IMR-90 (cell line): ENCODE measurements around the gene TLCD2. TPM values are rescaled to one million over a fixed set of nuclear protein-coding genes. Genes with fewer than 3 reads are reported as not detected.

Experiments used
- ATAC-seq: fragments of 200-7000 bp; cut with Tn5 transposase; 2 replicates; pipeline ENCODE4 v1.9.1; 2020; ENCODE audit warnings: low read depth, mild to moderate bottlenecking, moderate library complexity
- BruUV-seq: library from RNA; stranded (reverse); fragments of 400-500 nt; replicated peaks from 2 replicates; lab custom pipeline; 2021; lab: Mats Ljungman, UMichigan
- CTCF ChIA-PET: fragments of 300-600 bp; formaldehyde crosslinking; extraction: SDS; loops from one replicate; lab custom pipeline; 2021; ENCODE audit warnings: antibody characterized with exemption; lab: Yijun Ruan, JAX
- POLR2A ChIA-PET: fragments of 300-600 bp; sonication (Branson Sonifier 250); formaldehyde crosslinking; loops from one replicate; lab custom pipeline; 2022; ENCODE audit warnings: antibody characterized with exemption; ENCODE audit not compliant: unreplicated experiment; lab: Charles Lee
- DNase-seq: peaks from one replicate; pipeline ENCODE4 v3.0.0; 2013
- H2AFZ ChIP-seq: replicated peaks from 2 replicates; pipeline ENCODE3; 2013; ENCODE audit warnings: low read length, mild to moderate bottlenecking; ENCODE audit not compliant: poor library complexity
- H2AK5ac ChIP-seq: 2 replicates; pipeline ENCODE4 v1.6.1; 2013; ENCODE audit warnings: low read depth, low read length, inconsistent platforms
- H2AK9ac ChIP-seq: replicated peaks from 2 replicates; pipeline ENCODE3; 2013; ENCODE audit warnings: mild to moderate bottlenecking, low read depth, low read length, moderate library complexity; ENCODE audit not compliant: poor library complexity
- H2BK120ac ChIP-seq: 2 replicates; pipeline ENCODE4 v1.6.1; 2013; ENCODE audit warnings: low read depth, low read length, inconsistent platforms
- H2BK15ac ChIP-seq: 3 replicates; pipeline ENCODE4 v1.6.1; 2013; ENCODE audit warnings: low read depth, low read length, inconsistent platforms
- H2BK20ac ChIP-seq: 2 replicates; pipeline ENCODE4 v1.6.1; 2013; ENCODE audit warnings: low read depth, mild to moderate bottlenecking, inconsistent platforms, low read length, moderate library complexity
- H2BK5ac ChIP-seq: 2 replicates; pipeline ENCODE4 v1.6.1; 2013; ENCODE audit warnings: mild to moderate bottlenecking, low read depth, low read length, inconsistent platforms; ENCODE audit not compliant: poor library complexity, severe bottlenecking
- H3K14ac ChIP-seq: replicated peaks from 2 replicates; pipeline ENCODE4 v1.6.1; 2013; ENCODE audit warnings: low read depth, low read length, inconsistent platforms
- H3K18ac ChIP-seq: 2 replicates; pipeline ENCODE4 v1.6.1; 2013; ENCODE audit warnings: low read depth, low read length, control low read depth
- H3K23ac ChIP-seq: 2 replicates; pipeline ENCODE4 v1.6.1; 2013; ENCODE audit warnings: low read depth, low read length, inconsistent platforms
- H3K27ac ChIP-seq: 2 replicates; pipeline ENCODE4 v1.5.1; 2013; ENCODE audit warnings: mild to moderate bottlenecking, control low read depth, low read length; ENCODE audit not compliant: insufficient read depth
- H3K27me3 ChIP-seq: 2 replicates; pipeline ENCODE4 v1.6.1; 2013; ENCODE audit warnings: low read length; ENCODE audit not compliant: control insufficient read depth, insufficient read depth
- H3K36me3 ChIP-seq: 2 replicates; pipeline ENCODE4 v1.6.1; 2013; ENCODE audit warnings: low read length, mixed read lengths; ENCODE audit not compliant: control insufficient read depth, insufficient read depth
- H3K4ac ChIP-seq: 2 replicates; pipeline ENCODE4 v1.6.1; 2013; ENCODE audit warnings: low read depth, low read length, inconsistent platforms
- H3K4me1 ChIP-seq: 2 replicates; pipeline ENCODE4 v1.6.1; 2013; ENCODE audit warnings: low read length, mixed read lengths; ENCODE audit not compliant: control insufficient read depth, insufficient read depth
- H3K4me2 ChIP-seq: 2 replicates; pipeline ENCODE4 v1.6.1; 2013; ENCODE audit warnings: low read depth, mild to moderate bottlenecking, control low read depth, low read length, moderate library complexity
- H3K4me3 ChIP-seq: 2 replicates; pipeline ENCODE4 v1.5.1; 2013; ENCODE audit warnings: low read depth, mild to moderate bottlenecking, control low read depth, low read length, moderate library complexity; ENCODE audit not compliant: insufficient read depth
- H3K56ac ChIP-seq: 2 replicates; pipeline ENCODE4 v1.6.1; 2013; ENCODE audit warnings: low read length, inconsistent platforms; ENCODE audit not compliant: insufficient read depth; ENCODE audit errors: extremely low read depth
- H3K79me1 ChIP-seq, 2 experiments: 2 replicates each; pipeline ENCODE4 v1.6.1; 2013; ENCODE audit warnings: low read length in 2 of 2, inconsistent platforms in 1 of 2, low read depth in 1 of 2
- H3K9ac ChIP-seq: 2 replicates; pipeline ENCODE4 v1.6.1; 2013; ENCODE audit warnings: low read depth, low read length, control low read depth
- H3K9me1 ChIP-seq: 2 replicates; pipeline ENCODE4 v1.6.1; 2013; ENCODE audit warnings: low read length, inconsistent platforms; ENCODE audit not compliant: insufficient read depth
- H3K9me3 ChIP-seq: 2 replicates; pipeline ENCODE4 v1.6.1; 2013; ENCODE audit warnings: low read length; ENCODE audit not compliant: control insufficient read depth, insufficient read depth
- H4K20me1 ChIP-seq: 2 replicates; pipeline ENCODE4 v1.6.1; 2013; ENCODE audit warnings: low read length, inconsistent platforms; ENCODE audit not compliant: insufficient read depth
- H4K5ac ChIP-seq: 2 replicates; pipeline ENCODE4 v1.6.1; 2013; ENCODE audit warnings: mild to moderate bottlenecking, low read depth, low read length, control low read depth
- H4K8ac ChIP-seq, 2 experiments: 2 replicates each; pipeline ENCODE4 v1.6.1; 2013; ENCODE audit warnings: low read depth in 2 of 2, low read length in 2 of 2, control low read depth in 1 of 2, inconsistent platforms in 1 of 2
- H4K91ac ChIP-seq: 2 replicates; pipeline ENCODE4 v1.6.1; 2013; ENCODE audit warnings: low read depth, low read length, inconsistent platforms; ENCODE audit not compliant: insufficient read depth
- FOS ChIP-seq: fragments of 150-350 bp; IDR thresholded peaks from 2 replicates; pipeline ENCODE4 v1.6.1; 2016; ENCODE audit warnings: low read depth, low read length
- MXI1 ChIP-seq: IDR thresholded peaks from 2 replicates; pipeline ENCODE4 v1.6.1; 2012; ENCODE audit warnings: low read depth, mild to moderate bottlenecking, low read length, moderate library complexity, borderline replicate concordance
- WGBS, 2 experiments: methylation state at CpG; one replicate each; pipeline versions ENCODE4 v1.1.5 to v1.1.7; 2013; ENCODE audit warnings: missing lambda C conversion rate in 2 of 2; ENCODE audit not compliant: insufficient read length in 1 of 2; ENCODE audit errors: extremely low coverage in 2 of 2; 5-methylcytosine and 5-hydroxymethylcytosine counted together
- dilution Hi-C: fragments of 300-500 bp; cut with HindIII; formaldehyde crosslinking; loops from one replicate; pipeline ENCODE4 v1.14.3; 2018; ENCODE audit warnings: low sequenced_read_pairs; ENCODE audit not compliant: unreplicated experiment
- in situ Hi-C: fragments of 300-500 bp; cut with MboI; formaldehyde crosslinking; loops from 3 replicates; pipeline ENCODE4 v1.14.3; 2019; ENCODE audit warnings: low sequenced_read_pairs, inconsistent platforms, mixed read lengths
- intact Hi-C: fragments of 100-400 bp; cut with micrococcal nuclease; formaldehyde crosslinking; loops from 2 replicates; pipeline ENCODE4 v1.10.0; 2022
- polyA plus RNA-seq, 3 experiments: library from polyadenylated mRNA; depleted of rRNA; stranded (reverse); fragments of >200 nt; gene quantifications; 2 replicates each; pipeline ENCODE4 v1.2.3, GENCODE V29; 2012; ENCODE audit warnings: low replicate concordance in 1 of 3
- total RNA-seq: library from RNA; depleted of rRNA; stranded (reverse); fragments of >200 nt; gene quantifications from 2 replicates; pipeline ENCODE4 v1.2.3, GENCODE V29; 2012
- TF ChIP-seq, protein P1 (sequence below): fragments of 150-350 bp; IDR thresholded peaks from 2 replicates; pipeline ENCODE4 v1.6.1; 2016; ENCODE audit warnings: low read depth, mild to moderate bottlenecking, low read length, moderate library complexity, borderline replicate concordance

TLCD2 gene
- total and polyA plus RNA-seq, 2 of the 4 experiments (the other 2 are of a cell fraction): 0.72 to 1.2 TPM

DNA sequence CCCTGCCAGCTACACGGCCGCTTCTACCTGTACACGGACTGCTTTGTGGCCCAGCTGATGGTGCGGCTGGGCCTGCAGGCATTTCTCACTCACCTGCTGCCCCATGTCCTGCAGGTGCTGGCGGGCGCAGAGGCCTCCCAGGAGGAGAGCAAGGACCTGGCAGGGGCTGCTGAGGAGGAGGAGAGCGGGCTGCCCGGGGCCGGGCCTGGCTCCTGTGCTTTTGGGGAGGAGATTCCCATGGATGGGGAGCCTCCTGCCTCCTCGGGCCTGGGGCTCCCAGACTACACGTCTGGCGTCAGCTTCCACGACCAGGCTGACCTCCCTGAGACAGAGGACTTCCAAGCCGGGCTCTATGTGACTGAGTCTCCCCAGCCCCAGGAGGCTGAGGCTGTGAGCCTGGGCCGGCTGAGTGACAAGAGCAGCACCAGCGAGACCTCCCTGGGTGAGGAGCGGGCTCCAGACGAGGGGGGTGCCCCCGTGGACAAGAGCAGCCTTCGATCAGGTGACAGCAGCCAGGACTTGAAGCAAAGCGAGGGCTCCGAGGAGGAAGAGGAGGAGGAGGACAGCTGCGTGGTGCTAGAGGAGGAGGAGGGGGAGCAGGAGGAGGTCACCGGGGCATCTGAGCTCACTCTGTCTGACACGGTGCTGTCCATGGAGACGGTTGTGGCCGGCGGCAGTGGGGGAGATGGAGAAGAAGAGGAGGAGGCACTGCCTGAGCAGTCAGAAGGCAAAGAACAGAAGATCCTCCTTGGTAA lies 17.9 kb upstream of the TLCD2 start (continued):
- TF ChIP-seq MXI1: no peak

DNA sequence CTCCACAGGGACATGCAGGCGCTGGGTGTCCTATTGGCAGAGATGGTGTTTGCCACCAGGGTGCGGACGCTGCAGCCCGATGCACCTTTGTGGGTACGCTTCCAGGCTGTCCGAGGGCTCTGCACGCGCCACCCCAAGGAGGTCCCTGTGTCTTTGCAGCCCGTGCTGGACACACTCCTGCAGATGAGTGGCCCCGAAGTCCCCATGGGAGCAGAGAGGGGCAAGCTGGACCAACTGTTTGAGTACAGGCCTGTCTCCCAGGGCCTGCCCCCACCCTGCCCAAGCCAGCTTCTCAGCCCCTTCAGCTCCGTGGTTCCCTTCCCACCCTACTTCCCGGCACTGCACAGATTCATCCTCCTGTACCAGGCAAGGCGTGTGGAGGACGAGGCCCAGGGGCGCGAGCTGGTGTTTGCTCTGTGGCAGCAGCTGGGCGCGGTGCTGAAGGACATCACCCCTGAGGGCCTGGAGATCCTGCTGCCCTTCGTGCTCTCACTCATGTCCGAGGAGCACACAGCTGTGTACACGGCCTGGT lies 17.1 kb upstream of the TLCD2 start:
- no peaks in the 10 kb centered on the region for H3K9me3 ChIP-seq
- no peak overlapping the region for H2BK120ac ChIP-seq
- no peak overlapping the region for H3K4me3 ChIP-seq
- H4K91ac ChIP-seq: no peak overlapping the region
- dilution Hi-C loops (no loop called here), intact Hi-C loops (no loop called here), in situ Hi-C loops (no loop called here)
- ATAC-seq (no peak), DNase-seq (no peak)
- H3K23ac ChIP-seq: no peak overlapping the region
- peaks cover 10 to 28% of the 10 kb centered on the region in 2 experiments for H3K79me1 ChIP-seq
- no peak overlapping the region for H2BK20ac ChIP-seq
- H3K36me3 ChIP-seq: peaks cover 30% of the 10 kb centered on the region; the same call in 1 of the 2 replicates
- H3K4me1 ChIP-seq: peaks cover 11% of the 10 kb centered on the region
- H3K14ac ChIP-seq: no peak overlapping the region
- H3K9ac ChIP-seq: no peak overlapping the region
- peaks cover 11% of the 10 kb centered on the region for H3K9me1 ChIP-seq
- H3K56ac ChIP-seq: no peak overlapping the region
- no peak overlapping the region for H4K5ac ChIP-seq
- H4K20me1 ChIP-seq: no peaks in the 10 kb centered on the region
- H4K8ac ChIP-seq: no peak overlapping the region
- H3K18ac ChIP-seq: no peak overlapping the region
- BruUV-seq: no TSS peak
- ChIA-PET POLR2A (interaction anchor here (1.1 kb wide), 1 partner anchor 11 kb away, joined by 3 read pairs; no protein-coding TSS in a partner anchor), CTCF (interaction anchor here (1.2 kb wide), 1 partner anchor 336 kb away, joined by 3 read pairs; no protein-coding TSS in a partner anchor)
- H2AK5ac ChIP-seq: no peak overlapping the region
- no peaks in the 10 kb centered on the region for H3K27me3 ChIP-seq
- H3K4ac ChIP-seq: no peak overlapping the region
- H2BK15ac ChIP-seq: no peak overlapping the region
- H2AK9ac ChIP-seq: no peak overlapping the region
- H2BK5ac ChIP-seq: no peak overlapping the region
- no peak overlapping the region for H3K27ac ChIP-seq
- TF ChIP-seq, protein P1, sequence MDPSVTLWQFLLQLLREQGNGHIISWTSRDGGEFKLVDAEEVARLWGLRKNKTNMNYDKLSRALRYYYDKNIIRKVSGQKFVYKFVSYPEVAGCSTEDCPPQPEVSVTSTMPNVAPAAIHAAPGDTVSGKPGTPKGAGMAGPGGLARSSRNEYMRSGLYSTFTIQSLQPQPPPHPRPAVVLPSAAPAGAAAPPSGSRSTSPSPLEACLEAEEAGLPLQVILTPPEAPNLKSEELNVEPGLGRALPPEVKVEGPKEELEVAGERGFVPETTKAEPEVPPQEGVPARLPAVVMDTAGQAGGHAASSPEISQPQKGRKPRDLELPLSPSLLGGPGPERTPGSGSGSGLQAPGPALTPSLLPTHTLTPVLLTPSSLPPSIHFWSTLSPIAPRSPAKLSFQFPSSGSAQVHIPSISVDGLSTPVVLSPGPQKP: no peak
- TF ChIP-seq MXI1 (no peak), FOS (no peak)
- 98% methylated on average over 17 of the region's 21 CpGs; no CpG with 5 or more reads in 1 of the 2 experiments for WGBS, 2 experiments
- no peak overlapping the region for H3K4me2 ChIP-seq
- H2AFZ ChIP-seq: no peak overlapping the region
